Keratinocyte (primary cell): ENCODE measurements around the gene ZNF202. TPM values are rescaled to one million over a fixed set of nuclear protein-coding genes. Genes with fewer than 3 reads are reported as not detected.

Experiments
- DNase-seq: peaks from one replicate; pipeline ENCODE4 v3.0.0-alpha.2; 2011; ENCODE audit warnings: low read depth, missing footprints, low spot score
- FAIRE-seq: peaks from 2 replicates; lab custom pipeline; 2011; peaks lifted over from hg19 to GRCh38; lab: Jason Lieb, UNC
- H2AFZ ChIP-seq: 2 replicates; pipeline ENCODE4 v1.6.0; 2012; ENCODE audit warnings: low read length, control low read depth, inconsistent platforms; ENCODE audit not compliant: control insufficient read depth
- H3K27ac ChIP-seq: 2 replicates; pipeline ENCODE4 v1.5.1; 2011; ENCODE audit warnings: low read length; ENCODE audit not compliant: control insufficient read depth, insufficient read depth
- H3K27me3 ChIP-seq: 3 replicates; pipeline ENCODE4 v1.6.0; 2011; ENCODE audit warnings: low read length; ENCODE audit not compliant: control insufficient read depth, insufficient read depth; ENCODE audit errors: extremely low read depth
- H3K36me3 ChIP-seq, 2 experiments: 2 replicates in 1 of 2; 3 replicates in 1 of 2; pipeline ENCODE4 v1.5.1; 2011; ENCODE audit warnings: low read length in 2 of 2, mild to moderate bottlenecking in 1 of 2; ENCODE audit not compliant: control insufficient read depth in 2 of 2, insufficient read depth in 2 of 2; ENCODE audit errors: extremely low read depth in 1 of 2
- H3K4me1 ChIP-seq: 3 replicates; pipeline ENCODE4 v1.5.1; 2011; ENCODE audit warnings: low read length; ENCODE audit not compliant: control insufficient read depth, insufficient read depth; ENCODE audit errors: extremely low read depth
- H3K4me2 ChIP-seq: 3 replicates; pipeline ENCODE4 v1.6.0; 2011; ENCODE audit warnings: low read depth, low read length; ENCODE audit not compliant: control insufficient read depth, insufficient read depth; ENCODE audit errors: extremely low read depth
- H3K4me3 ChIP-seq, 3 experiments: fragments of 200-600 bp in 1 of 3; sonication (generic) in 1 of 3; 2 replicates in 2 of 3; 3 replicates in 1 of 3; pipeline ENCODE4 v1.5.1; 2011 to 2016; ENCODE audit warnings: low read length in 3 of 3, mild to moderate bottlenecking in 3 of 3, control low read depth in 2 of 3, inconsistent platforms in 1 of 3, low read depth in 1 of 3, mixed read lengths in 1 of 3, mixed run types in 1 of 3, moderate library complexity in 1 of 3; ENCODE audit not compliant: control insufficient read depth in 2 of 3, insufficient read depth in 2 of 3; ENCODE audit errors: extremely low read depth in 1 of 3
- H3K79me2 ChIP-seq: 2 replicates; pipeline ENCODE4 v1.6.0; 2012; ENCODE audit warnings: low read length; ENCODE audit not compliant: control insufficient read depth, insufficient read depth
- H3K9ac ChIP-seq: 3 replicates; pipeline ENCODE4 v1.6.0; 2011; ENCODE audit warnings: low read length; ENCODE audit not compliant: control insufficient read depth, insufficient read depth; ENCODE audit errors: extremely low read depth
- H3K9me1 ChIP-seq: 3 replicates; pipeline ENCODE4 v1.6.0; 2011; ENCODE audit warnings: low read length; ENCODE audit not compliant: control insufficient read depth, insufficient read depth; ENCODE audit errors: extremely low read depth
- H3K9me3 ChIP-seq: 2 replicates; pipeline ENCODE4 v1.5.1; 2012; ENCODE audit warnings: low read depth, low read length; ENCODE audit not compliant: control insufficient read depth
- H4K20me1 ChIP-seq: 3 replicates; pipeline ENCODE4 v1.6.0; 2011; ENCODE audit warnings: low read length; ENCODE audit not compliant: control insufficient read depth, insufficient read depth; ENCODE audit errors: extremely low read depth
- EZH2 ChIP-seq: IDR thresholded peaks from one replicate; pipeline ENCODE4 v1.6.1; 2012; ENCODE audit warnings: inconsistent platforms, mild to moderate bottlenecking, low read length, moderate library complexity
- dilution Hi-C: fragments of 300-500 bp; cut with MboI; formaldehyde crosslinking; loops from one replicate; pipeline ENCODE4 v1.7.0; 2020; ENCODE audit warnings: low sequenced_read_pairs; ENCODE audit not compliant: extremely low pct_ligation_motif_present
- polyA plus RNA-seq, 5 experiments: library from polyadenylated mRNA; depleted of rRNA in 3 of 5; stranded (reverse) in 3 of 5; stranded (forward) in 1 of 5; unstranded in 1 of 5; fragments of >200 nt; gene quantifications; 1 replicate in 1 of 5; 2 replicates in 3 of 5; 3 replicates in 1 of 5; pipeline versions ENCODE4 v1.2.1 to v1.2.3, GENCODE V29; 2011 to 2012; ENCODE audit warnings: missing spikeins in 2 of 5, low read depth in 1 of 5, low replicate concordance in 1 of 5
- TF ChIP-seq, protein P1 (sequence below), 3 experiments: IDR thresholded peaks in 1 of 3; conservative IDR thresholded peaks in 1 of 3; optimal IDR thresholded peaks in 1 of 3; 2 replicates in 2 of 3; 3 replicates in 1 of 3; pipeline versions ENCODE3 to v1.5.1; 2011; ENCODE audit warnings: low read length in 3 of 3, mild to moderate bottlenecking in 3 of 3, moderate library complexity in 2 of 3, control low read depth in 1 of 3, inconsistent platforms in 1 of 3; ENCODE audit not compliant: insufficient read depth in 2 of 3; ENCODE audit errors: extremely low read depth in 1 of 3

The ZNF202 gene
- polyA plus RNA-seq, 1 donor (not counting 4 experiments of a cell fraction or from before 2014, with no cell fraction given), result 11.4 TPM

GRCh38 chr11:123678246-123678645 lies 63.2 kb downstream of the ZNF202 start:
- dilution Hi-C loops, result no loop called here
- DNase-seq (no peak), FAIRE-seq (no peak)
- Histone ChIP-seq H2AFZ (no peak overlapping the region), H3K9me3 (no peaks in the 10 kb centered on the region), H3K4me2 (no peak overlapping the region), H3K4me1 (peaks cover 4% of the 10 kb centered on the region), H3K36me3 (no peaks in the 10 kb centered on the region), H3K79me2 (no peaks in the 10 kb centered on the region), H3K9me1 (no peaks in the 10 kb centered on the region), H3K27ac (no peak overlapping the region), H3K27me3 (peaks cover 3% of the 10 kb centered on the region), H3K9ac (no peak overlapping the region), H4K20me1 (no peaks in the 10 kb centered on the region), H3K4me3 (no peak overlapping the region)
- no peak for TF ChIP-seq EZH2
- TF ChIP-seq, protein P1, sequence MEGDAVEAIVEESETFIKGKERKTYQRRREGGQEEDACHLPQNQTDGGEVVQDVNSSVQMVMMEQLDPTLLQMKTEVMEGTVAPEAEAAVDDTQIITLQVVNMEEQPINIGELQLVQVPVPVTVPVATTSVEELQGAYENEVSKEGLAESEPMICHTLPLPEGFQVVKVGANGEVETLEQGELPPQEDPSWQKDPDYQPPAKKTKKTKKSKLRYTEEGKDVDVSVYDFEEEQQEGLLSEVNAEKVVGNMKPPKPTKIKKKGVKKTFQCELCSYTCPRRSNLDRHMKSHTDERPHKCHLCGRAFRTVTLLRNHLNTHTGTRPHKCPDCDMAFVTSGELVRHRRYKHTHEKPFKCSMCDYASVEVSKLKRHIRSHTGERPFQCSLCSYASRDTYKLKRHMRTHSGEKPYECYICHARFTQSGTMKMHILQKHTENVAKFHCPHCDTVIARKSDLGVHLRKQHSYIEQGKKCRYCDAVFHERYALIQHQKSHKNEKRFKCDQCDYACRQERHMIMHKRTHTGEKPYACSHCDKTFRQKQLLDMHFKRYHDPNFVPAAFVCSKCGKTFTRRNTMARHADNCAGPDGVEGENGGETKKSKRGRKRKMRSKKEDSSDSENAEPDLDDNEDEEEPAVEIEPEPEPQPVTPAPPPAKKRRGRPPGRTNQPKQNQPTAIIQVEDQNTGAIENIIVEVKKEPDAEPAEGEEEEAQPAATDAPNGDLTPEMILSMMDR (optimal IDR thresholded peaks at IDR 0.05 in 1 of 3, IDR thresholded peaks at IDR 0.05 in 1 of 3, conservative IDR thresholded peaks at IDR 0.05 in 1 of 3; ENCODE audit: extremely low read depth in 1 of 3, insufficient read depth in 2 of 3, low read length in 3 of 3), result no peak

DNA sequence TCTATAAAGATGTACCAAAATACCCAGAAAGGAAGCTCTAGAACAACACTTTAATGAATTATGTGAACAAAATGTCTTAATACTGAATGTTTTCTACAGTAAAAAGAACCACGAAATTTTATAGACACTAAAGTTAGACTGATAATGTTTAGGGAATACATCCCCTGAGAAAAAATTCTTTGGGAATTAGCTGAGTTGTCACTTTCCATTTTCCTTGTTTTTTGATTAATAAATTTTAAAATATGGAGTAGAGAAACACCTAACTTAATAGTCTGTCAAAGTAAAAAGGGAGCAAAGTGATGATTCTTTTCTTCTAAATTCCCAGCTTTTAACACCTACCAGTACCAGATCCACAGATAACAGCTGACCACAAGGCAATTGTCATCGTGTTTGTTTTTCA lies 64.0 kb downstream of the ZNF202 start:
- H3K4me3 ChIP-seq, result no peak overlapping the region
- H3K9me1 ChIP-seq, result no peaks in the 10 kb centered on the region
- dilution Hi-C loops, result no loop called here
- DNase-seq (no peak), FAIRE-seq (no peak)
- H4K20me1 ChIP-seq, result no peaks in the 10 kb centered on the region
- H2AFZ ChIP-seq, result no peak overlapping the region
- H3K79me2 ChIP-seq, result no peaks in the 10 kb centered on the region
- TF ChIP-seq, protein P1 (optimal IDR thresholded peaks at IDR 0.05 in 1 of 3, IDR thresholded peaks at IDR 0.05 in 1 of 3, conservative IDR thresholded peaks at IDR 0.05 in 1 of 3; ENCODE audit: extremely low read depth in 1 of 3, insufficient read depth in 2 of 3, low read length in 3 of 3), result no peak
- H3K4me2 ChIP-seq, result no peak overlapping the region
- H3K4me1 ChIP-seq, result peaks cover 4% of the 10 kb centered on the region
- no peak overlapping the region for H3K27ac ChIP-seq
- no peaks in the 10 kb centered on the region for H3K36me3 ChIP-seq
- no peak overlapping the region for H3K9ac ChIP-seq
- H3K27me3 ChIP-seq, result peaks cover 3% of the 10 kb centered on the region
- H3K9me3 ChIP-seq, result no peaks in the 10 kb centered on the region
